Astrocyte (in vitro differentiated cells and primary cell): ENCODE data around the gene SEMA6D. TPM values are rescaled to one million over a fixed set of nuclear protein-coding genes. Genes with fewer than 3 reads are reported as not detected.

Experiments
- DNase-seq: peaks from one replicate; pipeline ENCODE4 v3.0.0-alpha.2; 2010; ENCODE audit warnings: low read depth
- FAIRE-seq: peaks from 2 replicates; lab custom pipeline; 2011; peaks lifted over from hg19 to GRCh38; lab: Jason Lieb, UNC
- H2AFZ ChIP-seq: 2 replicates; pipeline ENCODE4 v1.6.0; 2012; ENCODE audit warnings: low read depth, low read length, inconsistent platforms
- H3K27ac ChIP-seq: 2 replicates; pipeline ENCODE4 v1.5.1; 2011; ENCODE audit warnings: low read depth, low read length, inconsistent platforms
- H3K27me3 ChIP-seq: 2 replicates; pipeline ENCODE4 v1.6.0; 2011; ENCODE audit warnings: low read length, inconsistent platforms; ENCODE audit not compliant: insufficient read depth
- H3K36me3 ChIP-seq: 2 replicates; pipeline ENCODE4 v1.5.1; 2011; ENCODE audit warnings: low read length, inconsistent platforms; ENCODE audit not compliant: insufficient read depth
- H3K4me1 ChIP-seq: 2 replicates; pipeline ENCODE4 v1.5.1; 2011; ENCODE audit warnings: low read length, inconsistent platforms; ENCODE audit not compliant: insufficient read depth
- H3K4me2 ChIP-seq: 2 replicates; pipeline ENCODE4 v1.6.0; 2012; ENCODE audit warnings: low read length, inconsistent platforms
- H3K4me3 ChIP-seq: 2 replicates; pipeline ENCODE4 v1.5.1; 2011; ENCODE audit warnings: low read depth, mild to moderate bottlenecking, low read length, inconsistent platforms; ENCODE audit not compliant: insufficient read depth
- H3K79me2 ChIP-seq: 2 replicates; pipeline ENCODE4 v1.6.0; 2012; ENCODE audit warnings: mild to moderate bottlenecking, low read length, inconsistent platforms; ENCODE audit not compliant: insufficient read depth
- H3K9ac ChIP-seq: 2 replicates; pipeline ENCODE4 v1.6.0; 2012; ENCODE audit warnings: mild to moderate bottlenecking, low read length, inconsistent platforms
- H3K9me3 ChIP-seq: 2 replicates; pipeline ENCODE4 v1.5.1; 2012; ENCODE audit warnings: low read depth, mild to moderate bottlenecking, low read length, inconsistent platforms; ENCODE audit not compliant: insufficient read depth
- H4K20me1 ChIP-seq: 2 replicates; pipeline ENCODE4 v1.6.0; 2012; ENCODE audit warnings: low read length, inconsistent platforms; ENCODE audit not compliant: insufficient read depth
- H3K27ac Mint-ChIP-seq: one replicate; pipeline ENCODE4 v1.8.0; 2021; ENCODE audit warnings: mild to moderate bottlenecking, mixed read lengths; ENCODE audit not compliant: unreplicated experiment
- H3K27me3 Mint-ChIP-seq: one replicate; pipeline ENCODE4 v1.8.0; 2021; ENCODE audit warnings: low read depth, mixed read lengths; ENCODE audit not compliant: unreplicated experiment
- H3K36me3 Mint-ChIP-seq: one replicate; pipeline ENCODE4 v1.8.0; 2021; ENCODE audit warnings: low read depth, mixed read lengths; ENCODE audit not compliant: unreplicated experiment
- H3K4me1 Mint-ChIP-seq: one replicate; pipeline ENCODE4 v1.8.0; 2021; ENCODE audit warnings: low read depth, mixed read lengths; ENCODE audit not compliant: unreplicated experiment
- H3K4me3 Mint-ChIP-seq: one replicate; pipeline ENCODE4 v1.8.0; 2021; ENCODE audit warnings: mild to moderate bottlenecking, moderate library complexity, mixed read lengths; ENCODE audit not compliant: unreplicated experiment
- H3K9me3 Mint-ChIP-seq: one replicate; pipeline ENCODE4 v1.8.0; 2021; ENCODE audit warnings: mild to moderate bottlenecking, mixed read lengths; ENCODE audit not compliant: unreplicated experiment
- EZH2 ChIP-seq: IDR thresholded peaks from 2 replicates; pipeline ENCODE4 v1.6.1; 2012; ENCODE audit warnings: mild to moderate bottlenecking, low read length, inconsistent platforms; ENCODE audit not compliant: insufficient read depth
- total RNA-seq: library from RNA; stranded (reverse); gene quantifications from 2 replicates; pipeline ENCODE4 v1.2.1, GENCODE V29; 2021
- TF ChIP-seq, protein P1 (sequence below): IDR thresholded peaks from 2 replicates; pipeline ENCODE4 v1.5.1; 2011; ENCODE audit warnings: low read depth, mild to moderate bottlenecking, inconsistent platforms, low read length, moderate library complexity; ENCODE audit not compliant: insufficient read depth

SEMA6D gene
- total RNA-seq, 1 donor from 2014 or later = 1.5 TPM

DNA sequence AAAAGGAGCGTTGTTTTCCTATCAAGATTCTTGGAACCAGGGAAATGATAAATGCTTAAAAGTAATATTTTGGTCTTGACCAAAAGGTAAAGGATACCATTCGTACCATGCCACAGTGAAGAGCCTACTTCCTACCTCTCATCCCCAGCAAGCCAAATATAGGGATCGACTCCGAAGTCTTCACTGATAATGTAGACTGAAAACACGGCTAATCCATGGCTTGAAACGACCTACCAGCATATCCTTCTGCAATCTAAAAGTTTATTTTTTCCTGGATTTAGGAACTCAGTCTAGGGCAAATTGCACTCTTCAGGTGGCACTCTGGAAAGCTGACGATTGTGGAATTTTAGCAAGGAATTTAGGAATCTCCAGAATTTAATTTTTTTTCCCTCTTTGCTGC is 1.9 kb upstream of the SEMA6D start:
- TF ChIP-seq, protein P1, sequence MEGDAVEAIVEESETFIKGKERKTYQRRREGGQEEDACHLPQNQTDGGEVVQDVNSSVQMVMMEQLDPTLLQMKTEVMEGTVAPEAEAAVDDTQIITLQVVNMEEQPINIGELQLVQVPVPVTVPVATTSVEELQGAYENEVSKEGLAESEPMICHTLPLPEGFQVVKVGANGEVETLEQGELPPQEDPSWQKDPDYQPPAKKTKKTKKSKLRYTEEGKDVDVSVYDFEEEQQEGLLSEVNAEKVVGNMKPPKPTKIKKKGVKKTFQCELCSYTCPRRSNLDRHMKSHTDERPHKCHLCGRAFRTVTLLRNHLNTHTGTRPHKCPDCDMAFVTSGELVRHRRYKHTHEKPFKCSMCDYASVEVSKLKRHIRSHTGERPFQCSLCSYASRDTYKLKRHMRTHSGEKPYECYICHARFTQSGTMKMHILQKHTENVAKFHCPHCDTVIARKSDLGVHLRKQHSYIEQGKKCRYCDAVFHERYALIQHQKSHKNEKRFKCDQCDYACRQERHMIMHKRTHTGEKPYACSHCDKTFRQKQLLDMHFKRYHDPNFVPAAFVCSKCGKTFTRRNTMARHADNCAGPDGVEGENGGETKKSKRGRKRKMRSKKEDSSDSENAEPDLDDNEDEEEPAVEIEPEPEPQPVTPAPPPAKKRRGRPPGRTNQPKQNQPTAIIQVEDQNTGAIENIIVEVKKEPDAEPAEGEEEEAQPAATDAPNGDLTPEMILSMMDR = no peak
- TF ChIP-seq EZH2 = no peak
- H3K4me3 ChIP-seq = no peak overlapping the region
- no peaks in the 10 kb centered on the region for H3K79me2 ChIP-seq
- H3K36me3 Mint-ChIP-seq = no peaks in the 10 kb centered on the region
- FAIRE-seq (no peak), DNase-seq (no peak)
- no peak overlapping the region for H2AFZ ChIP-seq
- no peaks in the 10 kb centered on the region for H4K20me1 ChIP-seq
- no peak overlapping the region for H3K9ac ChIP-seq
- H3K4me2 ChIP-seq = no peak overlapping the region
- no peaks in the 10 kb centered on the region for H3K4me1 ChIP-seq
- no peak overlapping the region for H3K27ac ChIP-seq
- peaks cover 32% of the 10 kb centered on the region for H3K27me3 Mint-ChIP-seq
- H3K9me3 ChIP-seq = no peaks in the 10 kb centered on the region
- H3K27ac Mint-ChIP-seq = no peak overlapping the region
- no peak overlapping the region for H3K4me3 Mint-ChIP-seq
- H3K27me3 ChIP-seq = no peaks in the 10 kb centered on the region
- no peaks in the 10 kb centered on the region for H3K9me3 Mint-ChIP-seq
- no peaks in the 10 kb centered on the region for H3K36me3 ChIP-seq
- no peaks in the 10 kb centered on the region for H3K4me1 Mint-ChIP-seq

DNA sequence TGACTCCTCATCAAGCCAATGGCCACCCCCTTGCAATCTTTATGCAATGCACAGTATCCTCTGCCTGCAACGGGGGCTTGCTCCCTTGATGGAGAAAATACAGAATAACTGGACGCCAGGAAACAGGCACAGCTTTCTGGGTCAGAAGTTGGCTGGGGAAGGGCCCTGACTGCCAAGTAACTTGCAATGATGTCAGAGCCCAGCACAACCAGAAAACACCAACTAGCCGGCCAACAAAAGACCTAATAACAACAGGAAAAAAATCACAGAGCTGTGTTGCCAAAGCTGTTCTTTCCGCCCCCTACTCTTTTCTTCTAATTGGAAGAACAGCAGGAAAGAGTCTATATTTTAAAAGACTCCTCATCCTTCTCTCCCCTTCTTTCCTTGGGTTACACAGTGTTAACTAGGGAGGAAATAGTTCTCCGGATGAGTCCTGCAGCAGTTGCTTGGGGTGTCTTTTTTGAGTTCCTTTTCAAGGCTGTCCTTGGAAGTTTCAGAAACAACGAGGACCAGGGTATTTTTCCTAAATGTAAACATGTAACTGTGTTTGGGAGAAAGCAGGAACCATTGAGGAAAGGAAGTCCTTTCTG is 1.4 kb upstream of the SEMA6D start:
- Mint-ChIP-seq H3K4me1 (no peaks in the 10 kb centered on the region), H3K27ac (no peak overlapping the region)
- H2AFZ ChIP-seq = peak overlapping the region; percentile 34

DNA sequence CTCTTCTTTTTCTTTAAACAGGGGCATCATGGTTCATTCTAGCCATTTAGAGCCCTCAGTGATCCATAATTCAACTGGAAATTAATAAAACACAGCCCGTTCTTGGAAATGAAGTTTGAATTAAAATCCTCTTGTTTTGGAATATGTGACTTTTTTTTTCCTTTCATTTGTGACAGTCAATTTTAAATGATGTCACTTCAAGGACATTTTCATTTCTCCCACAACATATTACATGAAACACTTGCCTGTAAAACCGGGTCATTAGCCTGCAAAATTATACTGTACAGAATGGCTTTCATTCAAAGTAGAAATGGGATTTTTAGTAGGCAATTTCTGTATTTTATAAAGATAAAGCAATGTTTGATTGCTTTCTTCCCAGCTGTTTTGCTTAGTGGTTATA is 789 bp upstream of the SEMA6D start:
- Mint-ChIP-seq H3K4me1 (no peaks in the 10 kb centered on the region), H3K4me3 (peak overlapping the region; percentile 89), H3K27ac (no peak overlapping the region), H3K36me3 (no peaks in the 10 kb centered on the region), H3K9me3 (no peaks in the 10 kb centered on the region), H3K27me3 (peaks cover 36% of the 10 kb centered on the region)
- DNase-seq = no peak
- Histone ChIP-seq H3K9ac (no peak overlapping the region), H3K27ac (no peak overlapping the region), H3K79me2 (no peaks in the 10 kb centered on the region), H3K9me3 (no peaks in the 10 kb centered on the region), H3K4me3 (no peak overlapping the region), H3K4me2 (peak overlapping the region; percentile 96), H3K36me3 (no peaks in the 10 kb centered on the region), H3K4me1 (no peaks in the 10 kb centered on the region), H3K27me3 (peaks cover under 1% of the 10 kb centered on the region), H2AFZ (peak overlapping the region; percentile 34), H4K20me1 (no peaks in the 10 kb centered on the region)
- no peak for FAIRE-seq
- TF ChIP-seq, protein P1 = no peak
- TF ChIP-seq EZH2 = no peak

More for the DNA sequence above, 1.4 kb upstream of the SEMA6D start:
- H3K4me3 ChIP-seq = no peak overlapping the region
- no peak overlapping the region for H3K9ac ChIP-seq
- peak; percentile 3 for DNase-seq
- H3K27ac ChIP-seq = no peak overlapping the region
- no peak overlapping the region for H3K4me3 Mint-ChIP-seq
- H3K27me3 ChIP-seq = no peaks in the 10 kb centered on the region
- H3K36me3 ChIP-seq = no peaks in the 10 kb centered on the region
- no peaks in the 10 kb centered on the region for H4K20me1 ChIP-seq
- H3K36me3 Mint-ChIP-seq = no peaks in the 10 kb centered on the region
- H3K4me1 ChIP-seq = no peaks in the 10 kb centered on the region
- H3K9me3 ChIP-seq = no peaks in the 10 kb centered on the region
- peak overlapping the region; percentile 96 for H3K4me2 ChIP-seq
- no peaks in the 10 kb centered on the region for H3K79me2 ChIP-seq
- FAIRE-seq = no peak
- no peaks in the 10 kb centered on the region for H3K9me3 Mint-ChIP-seq
- TF ChIP-seq, protein P1 = no peak
- no peak for TF ChIP-seq EZH2
- H3K27me3 Mint-ChIP-seq = peaks cover 33% of the 10 kb centered on the region
